ENCODE results near the gene LCN1. TPM values are rescaled to one million over a fixed set of nuclear protein-coding genes. Genes with fewer than 3 reads are reported as not detected.

LCN1 gene
- polyA plus RNA-seq (2013, experiment 1 of 2) = not detected
- 0.10 TPM for polyA plus RNA-seq (2013, experiment 2 of 2)

GRCh38 chr9:135520916-135521607 lies at the start of gene LCN1:
Gene LCN1, plus strand, starts transcription at chr9:135521440. Its CDS starts 58 bp downstream, at chr9:135521498.
- no peak within 1 kb of the TSS for H3K18ac ChIP-seq (ENCODE audit: low read length)
- H3K23ac ChIP-seq (ENCODE audit: low read length) = no peak within 1 kb of the TSS
- no peaks in the 10 kb centered on the region for H3K36me3 ChIP-seq (ENCODE audit: control insufficient read depth, insufficient read depth, low read length)
- H2BK120ac ChIP-seq (ENCODE audit: low read depth, low read length) = no peak within 1 kb of the TSS
- no peak within 1 kb of the TSS for H3K9ac ChIP-seq (ENCODE audit: low read length)
- H2BK15ac ChIP-seq (replicated peaks; ENCODE audit: low read depth) = no peak within 1 kb of the TSS
- no peak within 1 kb of the TSS for H2AK5ac ChIP-seq (ENCODE audit: low read length)
- no peak for DNase-seq
- no peak within 1 kb of the TSS for H3K4me2 ChIP-seq (ENCODE audit: low read length)
- H3K56ac ChIP-seq (ENCODE audit: low read length) = no peak within 1 kb of the TSS
- H2BK5ac ChIP-seq (ENCODE audit: low read length) = no peak within 1 kb of the TSS
- no peak within 1 kb of the TSS for H4K8ac ChIP-seq (ENCODE audit: low read depth, low read length)
- no peak within 1 kb of the TSS for H3K27ac ChIP-seq (ENCODE audit: low read depth, low read length)
- no peak within 1 kb of the TSS for H4K5ac ChIP-seq (ENCODE audit: low read length)
- H3K79me1 ChIP-seq (ENCODE audit: low read length) = no peaks in the 10 kb centered on the region
- no peak within 1 kb of the TSS for H3K4ac ChIP-seq (ENCODE audit: low read depth, low read length)
- no peaks in the 10 kb centered on the region for H3K79me2 ChIP-seq (ENCODE audit: control insufficient read depth, insufficient read depth, low read length)
- no peaks in the 10 kb centered on the region for H3K4me1 ChIP-seq (ENCODE audit: control insufficient read depth, low read depth, low read length)
- WGBS (ENCODE audit: extremely low coverage, insufficient coverage, low lambda C conversion rate) = no CpG with 5 or more reads among the region's 18 CpGs
- H3K27me3 ChIP-seq (ENCODE audit: insufficient read depth, low read length, poor library complexity) = no peaks in the 10 kb centered on the region
- H3K4me3 ChIP-seq (ENCODE audit: low read length) = no peak within 1 kb of the TSS

- no peak for DNase-seq
- H3K27ac ChIP-seq (ENCODE audit: low read depth, low read length) = peak overlapping the region; percentile 40
These were observed 49.2 kb upstream of the LCN1 start for GRCh38 chr9:135471791-135472640.

GRCh38 chr9:135473972-135474543 lies 47.2 kb upstream of the LCN1 start:
- no peak overlapping the region for H3K9ac ChIP-seq (ENCODE audit: low read length)
- no peak overlapping the region for H3K18ac ChIP-seq (ENCODE audit: low read length)
- H3K79me1 ChIP-seq (ENCODE audit: low read length) = no peaks in the 10 kb centered on the region
- H3K36me3 ChIP-seq (ENCODE audit: control insufficient read depth, insufficient read depth, low read length) = no peaks in the 10 kb centered on the region
- no peak overlapping the region for H3K4me3 ChIP-seq (ENCODE audit: low read length)
- no peak overlapping the region for H2BK15ac ChIP-seq (replicated peaks; ENCODE audit: low read depth)
- no peak overlapping the region for H2BK5ac ChIP-seq (ENCODE audit: low read length)
- no CpG with 5 or more reads among the region's 12 CpGs for WGBS (ENCODE audit: extremely low coverage, insufficient coverage, low lambda C conversion rate)
- no peak overlapping the region for H3K4ac ChIP-seq (ENCODE audit: low read depth, low read length)
- no peaks in the 10 kb centered on the region for H3K79me2 ChIP-seq (ENCODE audit: control insufficient read depth, insufficient read depth, low read length)
- no peak overlapping the region for H2BK120ac ChIP-seq (ENCODE audit: low read depth, low read length)
- H3K27me3 ChIP-seq (ENCODE audit: insufficient read depth, low read length, poor library complexity) = no peaks in the 10 kb centered on the region
- H3K4me2 ChIP-seq (ENCODE audit: low read length) = no peak overlapping the region
- H3K23ac ChIP-seq (ENCODE audit: low read length) = no peak overlapping the region
- DNase-seq = no peak
- no peak overlapping the region for H2AK5ac ChIP-seq (ENCODE audit: low read length)
- H3K4me1 ChIP-seq (ENCODE audit: control insufficient read depth, low read depth, low read length) = peaks cover 2% of the 10 kb centered on the region
- H3K56ac ChIP-seq (ENCODE audit: low read length) = no peak overlapping the region
- no peak overlapping the region for H4K8ac ChIP-seq (ENCODE audit: low read depth, low read length)
- H4K5ac ChIP-seq (ENCODE audit: low read length) = no peak overlapping the region
- no peak overlapping the region for H3K27ac ChIP-seq (ENCODE audit: low read depth, low read length)

More at GRCh38 chr9:135471791-135472640, 49.2 kb upstream of the LCN1 start:
- no peak overlapping the region for H2BK15ac ChIP-seq (replicated peaks; ENCODE audit: low read depth)
- H2BK5ac ChIP-seq (ENCODE audit: low read length) = no peak overlapping the region
- no peak overlapping the region for H4K5ac ChIP-seq (ENCODE audit: low read length)
- no peak overlapping the region for H3K4me2 ChIP-seq (ENCODE audit: low read length)
- H4K8ac ChIP-seq (ENCODE audit: low read depth, low read length) = no peak overlapping the region
- H2AK5ac ChIP-seq (ENCODE audit: low read length) = no peak overlapping the region
- no peak overlapping the region for H2BK120ac ChIP-seq (ENCODE audit: low read depth, low read length)
- H3K18ac ChIP-seq (ENCODE audit: low read length) = no peak overlapping the region
- no peaks in the 10 kb centered on the region for H3K79me2 ChIP-seq (ENCODE audit: control insufficient read depth, insufficient read depth, low read length)
- H3K27me3 ChIP-seq (ENCODE audit: insufficient read depth, low read length, poor library complexity) = no peaks in the 10 kb centered on the region
- H3K56ac ChIP-seq (ENCODE audit: low read length) = no peak overlapping the region
- H3K23ac ChIP-seq (ENCODE audit: low read length) = no peak overlapping the region
- H3K9ac ChIP-seq (ENCODE audit: low read length) = no peak overlapping the region
- H3K4ac ChIP-seq (ENCODE audit: low read depth, low read length) = no peak overlapping the region
- no peaks in the 10 kb centered on the region for H3K79me1 ChIP-seq (ENCODE audit: low read length)
- no CpG with 5 or more reads among the region's 23 CpGs for WGBS (ENCODE audit: extremely low coverage, insufficient coverage, low lambda C conversion rate)
- peaks cover 5% of the 10 kb centered on the region for H3K4me1 ChIP-seq (ENCODE audit: control insufficient read depth, low read depth, low read length)
- no peaks in the 10 kb centered on the region for H3K36me3 ChIP-seq (ENCODE audit: control insufficient read depth, insufficient read depth, low read length)
- no peak overlapping the region for H3K4me3 ChIP-seq (ENCODE audit: low read length)

DNA sequence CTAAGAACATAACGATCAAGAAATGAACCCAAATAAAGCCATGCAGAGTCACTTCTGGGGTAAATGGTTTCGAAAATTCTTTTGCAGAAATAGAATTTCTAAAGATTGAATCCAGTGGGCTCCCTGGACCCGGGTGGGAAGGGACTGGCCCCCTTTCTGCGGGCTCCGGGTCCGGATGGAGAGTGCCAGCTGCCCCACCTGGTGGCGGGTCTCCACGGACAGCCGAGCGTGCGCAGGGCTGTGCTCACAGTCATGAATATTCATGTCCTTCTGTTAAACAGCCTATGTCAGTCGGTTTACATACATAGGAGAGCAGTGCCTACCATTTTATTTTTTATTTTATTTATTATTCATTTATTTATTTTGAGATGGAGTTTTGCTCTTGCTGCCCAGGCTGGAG lies 46.3 kb upstream of the LCN1 start:
- peak; percentile 66 for DNase-seq
- no CpG with 5 or more reads among the region's 12 CpGs for WGBS (ENCODE audit: extremely low coverage, insufficient coverage, low lambda C conversion rate)
- no peak overlapping the region for H2AK5ac ChIP-seq (ENCODE audit: low read length)

GRCh38 chr9:135476561-135477355 lies 44.5 kb upstream of the LCN1 start:
- Histone ChIP-seq H3K4me1 (ENCODE audit: control insufficient read depth, low read depth, low read length) (no peaks in the 10 kb centered on the region), H3K4me2 (ENCODE audit: low read length) (no peak overlapping the region), H2AK5ac (ENCODE audit: low read length) (no peak overlapping the region), H3K4ac (ENCODE audit: low read depth, low read length) (no peak overlapping the region), H3K18ac (ENCODE audit: low read length) (no peak overlapping the region), H3K9ac (ENCODE audit: low read length) (no peak overlapping the region), H3K4me3 (ENCODE audit: low read length) (no peak overlapping the region), H3K56ac (ENCODE audit: low read length) (no peak overlapping the region), H3K27ac (ENCODE audit: low read depth, low read length) (no peak overlapping the region), H3K79me2 (ENCODE audit: control insufficient read depth, insufficient read depth, low read length) (no peaks in the 10 kb centered on the region), H2BK5ac (ENCODE audit: low read length) (no peak overlapping the region), H2BK120ac (ENCODE audit: low read depth, low read length) (no peak overlapping the region), H3K79me1 (ENCODE audit: low read length) (no peaks in the 10 kb centered on the region), H2BK15ac (replicated peaks; ENCODE audit: low read depth) (no peak overlapping the region), H3K36me3 (ENCODE audit: control insufficient read depth, insufficient read depth, low read length) (no peaks in the 10 kb centered on the region), H3K23ac (ENCODE audit: low read length) (no peak overlapping the region), H4K8ac (ENCODE audit: low read depth, low read length) (no peak overlapping the region), H4K5ac (ENCODE audit: low read length) (no peak overlapping the region), H3K27me3 (ENCODE audit: insufficient read depth, low read length, poor library complexity) (no peaks in the 10 kb centered on the region)
- no peak for DNase-seq
- WGBS (ENCODE audit: extremely low coverage, insufficient coverage, low lambda C conversion rate) = no CpG with 5 or more reads among the region's 10 CpGs

More for the DNA sequence above, 46.3 kb upstream of the LCN1 start:
- no peak overlapping the region for H3K4me3 ChIP-seq (ENCODE audit: low read length)
- no peak overlapping the region for H4K5ac ChIP-seq (ENCODE audit: low read length)
- H3K27me3 ChIP-seq (ENCODE audit: insufficient read depth, low read length, poor library complexity) = no peaks in the 10 kb centered on the region
- H2BK15ac ChIP-seq (replicated peaks; ENCODE audit: low read depth) = no peak overlapping the region
- no peak overlapping the region for H3K23ac ChIP-seq (ENCODE audit: low read length)
- H3K79me1 ChIP-seq (ENCODE audit: low read length) = no peaks in the 10 kb centered on the region
- no peak overlapping the region for H3K4me2 ChIP-seq (ENCODE audit: low read length)
- H3K56ac ChIP-seq (ENCODE audit: low read length) = no peak overlapping the region
- no peak overlapping the region for H2BK120ac ChIP-seq (ENCODE audit: low read depth, low read length)
- no peak overlapping the region for H4K8ac ChIP-seq (ENCODE audit: low read depth, low read length)
- peaks cover 1% of the 10 kb centered on the region for H3K4me1 ChIP-seq (ENCODE audit: control insufficient read depth, low read depth, low read length)
- no peak overlapping the region for H3K9ac ChIP-seq (ENCODE audit: low read length)
- H3K18ac ChIP-seq (ENCODE audit: low read length) = no peak overlapping the region
- H3K4ac ChIP-seq (ENCODE audit: low read depth, low read length) = no peak overlapping the region
- H3K79me2 ChIP-seq (ENCODE audit: control insufficient read depth, insufficient read depth, low read length) = no peaks in the 10 kb centered on the region
- H3K27ac ChIP-seq (ENCODE audit: low read depth, low read length) = no peak overlapping the region
- no peak overlapping the region for H2BK5ac ChIP-seq (ENCODE audit: low read length)
- no peaks in the 10 kb centered on the region for H3K36me3 ChIP-seq (ENCODE audit: control insufficient read depth, insufficient read depth, low read length)

All from mesendoderm (in vitro differentiated cells).